SH-SY5Y (cell line): ENCODE data around the gene ZNF862.

Experiments
- GATA2 ChIP-seq: IDR thresholded peaks from 2 replicates; pipeline ENCODE4 v1.6.1; 2011; ENCODE audit warnings: mild to moderate bottlenecking, low read depth, low read length
- GATA3 ChIP-seq: IDR thresholded peaks from 2 replicates; pipeline ENCODE4 v1.6.1; 2011; ENCODE audit warnings: low read depth, mild to moderate bottlenecking, low read length, moderate library complexity

DNA sequence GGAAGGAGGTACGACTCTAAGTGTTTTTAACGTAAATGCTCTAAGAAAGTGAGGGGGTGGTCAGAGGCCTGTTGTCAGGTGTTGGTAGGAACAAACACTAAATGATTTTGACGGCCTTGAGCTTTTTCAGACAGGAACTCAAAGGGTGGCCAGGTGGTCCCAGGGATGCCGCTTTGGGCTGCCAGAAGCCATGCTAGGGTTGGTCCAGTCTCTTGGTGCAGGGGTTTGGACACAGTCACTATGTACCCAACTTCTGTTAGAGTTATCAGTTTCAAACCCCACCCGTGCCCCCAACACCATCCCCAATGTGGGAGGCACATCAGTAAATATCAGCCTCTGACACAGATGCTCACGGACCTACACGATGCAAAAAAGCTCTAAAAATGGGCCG, 44.9 kb downstream of the ZNF862 start:
- TF ChIP-seq GATA2 (no peak), GATA3 (no peak)
